NCI-H748 (cell line): ENCODE measurements around the gene ENTPD2.

ENCODE experiments used
- DNase-seq: peaks from one replicate; lab custom pipeline; 2025; ENCODE audit not compliant: unreplicated experiment; lab: John Stamatoyannopoulos, UW

ENTPD2 gene

GRCh38 chr9:137053944-137054931 lies at the start of gene ENTPD2:
ENTPD2 (minus strand) TSS chr9:137054061; CDS start chr9:137053997, 64 bp downstream.
- peak; percentile 83 for DNase-seq

GRCh38 chr9:137103206-137103999 lies 49.5 kb upstream of the ENTPD2 start:
- no peak for DNase-seq

DNA sequence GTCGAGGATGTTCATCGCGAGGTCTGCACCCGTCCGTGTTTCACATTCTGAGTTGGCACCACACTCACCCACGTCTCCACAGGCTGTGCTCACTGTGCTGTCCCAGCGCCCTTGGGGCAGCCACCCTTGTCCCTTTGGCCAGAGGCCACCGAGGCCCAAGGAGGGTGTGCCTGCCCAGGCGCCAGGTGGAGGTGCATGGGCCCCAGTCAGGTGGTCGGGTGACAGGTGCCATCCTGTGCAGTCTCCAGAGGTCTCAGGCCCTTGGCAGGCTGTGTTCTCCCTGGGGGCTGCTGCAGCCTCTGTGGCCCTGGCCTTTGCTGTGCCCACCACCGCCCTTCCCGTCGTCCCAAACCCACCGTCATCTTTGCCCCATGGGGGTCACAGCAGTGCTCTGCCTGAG lies 45.4 kb upstream of the ENTPD2 start:
- no peak for DNase-seq

GRCh38 chr9:137097761-137098462 lies 44.1 kb upstream of the ENTPD2 start:
- no peak for DNase-seq

- no peak for DNase-seq
These were observed 43.1 kb upstream of the ENTPD2 start for GRCh38 chr9:137096785-137097546.

GRCh38 chr9:137095664-137096517 lies 42.0 kb upstream of the ENTPD2 start:
- DNase-seq = no peak

DNA sequence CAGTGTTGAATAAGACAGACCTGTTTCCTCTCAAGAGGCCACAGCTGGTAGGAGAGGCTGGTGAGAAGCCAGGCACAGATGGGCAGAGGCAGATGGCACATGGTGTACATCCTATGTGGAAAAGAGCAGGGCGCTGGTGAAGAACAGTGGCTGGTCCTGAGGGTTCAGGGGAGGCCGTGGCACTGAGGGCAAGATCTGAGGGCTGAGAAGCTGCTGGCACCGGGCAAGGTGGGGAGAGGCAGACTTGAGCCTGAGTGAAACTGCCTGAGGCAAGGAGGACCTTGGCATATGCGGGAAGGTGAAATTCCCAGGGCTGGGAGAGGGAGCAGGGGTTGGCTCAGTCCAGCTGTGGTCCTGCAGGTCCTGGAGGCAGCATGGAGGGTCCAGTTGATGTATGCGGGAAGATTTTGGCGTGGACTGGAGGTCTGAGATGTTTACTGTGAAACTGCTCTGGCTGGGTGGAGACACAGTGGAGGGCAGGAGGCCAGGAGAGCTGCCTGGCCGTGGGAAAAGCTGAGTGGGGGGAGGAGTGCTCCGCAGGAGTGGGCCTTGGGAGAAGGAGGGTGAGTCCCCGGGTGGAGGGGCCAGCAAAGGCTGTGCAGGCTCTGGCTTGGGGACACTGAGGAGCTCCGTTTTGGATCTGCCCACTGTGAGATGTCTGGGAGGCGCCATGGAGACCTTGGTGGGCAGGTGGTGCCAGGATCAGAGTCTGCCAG lies 35.5 kb upstream of the ENTPD2 start:
- DNase-seq = no peak

GRCh38 chr9:137088121-137088520 lies 34.3 kb upstream of the ENTPD2 start:
- no peak for DNase-seq

DNA sequence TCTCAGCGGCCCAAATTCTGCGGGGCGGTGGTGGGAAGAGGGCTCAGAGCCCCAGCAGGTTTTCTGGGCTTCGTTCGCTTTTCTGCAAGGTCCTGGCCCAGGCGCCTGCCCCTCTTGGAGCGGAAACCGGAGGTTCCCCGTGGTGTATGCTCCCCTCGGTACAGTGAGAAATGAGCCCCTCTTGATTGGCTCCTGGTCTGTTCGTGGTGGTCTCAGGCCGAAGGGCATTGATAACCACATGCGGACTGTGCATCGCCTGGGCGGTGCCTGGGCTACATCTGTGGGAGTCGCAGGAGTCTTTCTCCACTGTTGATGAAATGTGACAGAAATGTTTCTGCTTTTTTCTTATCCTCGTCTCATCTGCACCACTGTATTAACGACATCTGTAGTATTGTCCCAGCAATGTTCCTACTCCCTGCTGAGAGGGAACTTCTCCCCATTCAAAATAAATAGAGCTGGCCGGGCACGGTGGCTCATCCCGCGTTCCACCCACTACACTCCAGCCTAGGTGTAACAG lies 33.6 kb upstream of the ENTPD2 start:
- peak; percentile 50 for DNase-seq

DNA sequence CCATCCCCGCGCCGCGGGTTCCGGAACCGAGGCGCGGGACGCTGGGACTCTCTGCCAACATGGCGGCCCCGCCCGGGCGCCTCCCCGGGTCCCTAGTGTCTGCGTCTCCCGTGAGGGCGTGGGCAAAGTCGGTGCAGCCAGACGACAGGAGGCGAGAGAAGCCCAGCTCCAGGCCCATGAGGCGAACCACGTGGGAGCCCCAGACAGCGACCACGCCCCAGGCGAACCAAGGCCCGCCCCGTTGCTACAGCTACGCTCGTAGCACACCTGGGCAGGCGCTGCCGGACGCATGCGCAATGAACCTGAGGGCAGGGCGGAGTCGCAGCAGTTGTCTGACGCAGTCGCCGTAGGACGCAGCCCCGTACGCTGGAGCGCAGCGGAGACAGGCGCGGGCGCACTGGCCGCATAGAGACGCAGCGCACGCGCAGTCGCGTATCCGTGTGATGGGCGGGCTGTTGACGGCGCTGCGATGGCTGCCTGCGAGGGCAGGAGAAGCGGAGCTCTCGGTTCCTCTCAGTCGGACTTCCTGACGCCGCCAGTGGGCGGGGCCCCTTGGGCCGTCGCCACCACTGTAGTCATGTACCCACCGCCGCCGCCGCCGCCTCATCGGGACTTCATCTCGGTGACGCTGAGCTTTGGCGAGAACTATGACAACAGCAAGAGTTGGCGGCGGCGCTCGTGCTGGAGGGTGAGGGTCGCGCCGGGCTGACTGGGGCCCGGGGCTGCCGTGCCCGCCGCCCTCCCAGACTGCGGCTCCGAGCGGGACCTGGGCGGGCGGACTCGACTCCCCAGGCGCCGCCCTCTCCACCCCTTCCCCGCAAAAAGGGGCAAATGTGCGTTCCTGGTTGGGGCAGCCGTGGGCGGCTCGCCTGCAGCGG lies 32.9 kb upstream of the ENTPD2 start, which contains the start of gene MAN1B1:
Gene MAN1B1 (plus strand): TSS at position 455 of the 878 bp plus-strand sequence. CDS start 15 bp downstream, at position 470.
- peak; percentile 99 for DNase-seq

DNA sequence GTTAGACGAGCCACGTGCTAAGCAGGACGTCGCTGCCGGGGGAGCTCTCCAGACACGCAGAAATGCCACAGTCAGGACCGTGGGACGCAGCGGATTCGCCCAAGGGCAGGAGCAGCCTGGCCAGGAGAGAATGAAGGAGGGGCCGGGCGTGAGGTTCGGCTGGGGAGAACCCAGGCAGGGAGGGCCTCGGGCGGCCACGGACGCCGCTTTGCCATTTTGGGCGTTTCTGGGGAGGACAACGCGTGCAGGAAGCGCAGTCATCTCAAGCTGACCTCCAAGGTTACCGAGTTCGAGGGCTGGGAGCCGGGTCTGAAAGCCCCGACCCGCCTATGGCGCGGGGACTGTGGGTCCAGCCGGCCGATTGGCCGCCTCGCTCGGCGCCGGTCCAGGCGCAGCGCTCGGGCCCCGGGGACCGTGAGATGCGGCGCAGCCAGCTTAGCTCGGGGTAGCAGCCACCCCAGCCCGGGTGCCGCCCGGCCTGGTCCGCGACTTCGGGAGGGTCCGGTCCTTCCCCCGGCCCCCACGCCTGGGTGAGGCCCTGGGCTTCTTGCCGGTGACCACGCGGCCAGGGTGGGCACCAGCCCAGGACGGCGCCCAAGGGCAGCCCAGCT lies 32.2 kb upstream of the ENTPD2 start:
- peak; percentile 35 for DNase-seq

- no peak for DNase-seq
These were observed 30.7 kb upstream of the ENTPD2 start for GRCh38 chr9:137084526-137084925.

- no peak for DNase-seq
These were observed 29.6 kb upstream of the ENTPD2 start for GRCh38 chr9:137083394-137084004.

DNA sequence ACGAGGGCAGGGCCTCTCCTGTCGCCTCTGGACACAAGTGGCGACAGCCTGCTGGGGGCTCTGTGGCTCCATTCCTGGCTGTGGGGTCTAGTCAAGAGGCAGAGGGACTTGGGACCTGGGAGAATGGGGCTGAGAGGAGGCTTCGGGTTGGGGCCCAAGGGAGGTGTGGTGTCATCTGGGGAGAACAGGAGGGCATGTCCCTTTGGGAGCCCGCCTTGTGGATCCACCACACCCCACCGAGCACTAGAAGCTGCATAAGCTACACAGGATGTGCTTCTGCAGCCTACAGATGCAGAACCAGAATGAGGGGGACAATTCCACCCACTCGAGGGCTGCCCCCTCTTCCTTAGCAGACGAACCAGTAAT lies 29.0 kb upstream of the ENTPD2 start:
- no peak for DNase-seq

GRCh38 chr9:137082222-137082924 lies 28.5 kb upstream of the ENTPD2 start:
- no peak for DNase-seq
